ENCODE results near the gene NR4A1. TPM values are rescaled to one million over a fixed set of nuclear protein-coding genes. Genes with fewer than 3 reads are reported as not detected.

The NR4A1 gene
- total RNA-seq, 3 donors from 2014 or later (not counting 1 experiment from before 2014, with no cell fraction given): 72.5 to 177 (median 96.7) TPM

- H3K9me3 Mint-ChIP-seq: no peaks in the 10 kb centered on the region
- Histone ChIP-seq H3K4me3 (ENCODE audit: low read length) (no peak overlapping the region), H3K9me3 (ENCODE audit: control insufficient read depth, insufficient read depth, low read length) (no peaks in the 10 kb centered on the region), H3K36me3 (ENCODE audit: control insufficient read depth, insufficient read depth, low read length) (peaks cover 12% of the 10 kb centered on the region), H3K27me3 (ENCODE audit: control insufficient read depth, insufficient read depth, low read length) (no peaks in the 10 kb centered on the region), H3K4me1 (ENCODE audit: control insufficient read depth, insufficient read depth, low read length) (peaks cover 22% of the 10 kb centered on the region), H3K27ac (ENCODE audit: low read length) (no peak overlapping the region)
- peaks cover 11 to 20% of the 10 kb centered on the region in 2 donors for H3K27me3 Mint-ChIP-seq (ENCODE audit: low read depth in 2 of 2)
- intact Hi-C loops (cut with micrococcal nuclease): no loop called here
- 87% methylated on average over 4 of the region's 4 CpGs for WGBS (ENCODE audit: insufficient coverage)
- no peak overlapping the region for H3K4me3 Mint-ChIP-seq
- peaks cover 0 to 13% of the 10 kb centered on the region in 2 donors for H3K4me1 Mint-ChIP-seq
- DNase-seq (no peak), ATAC-seq (no peak)
- no peak overlapping the region for H3K27ac Mint-ChIP-seq
- peaks cover 6% of the 10 kb centered on the region for H3K36me3 Mint-ChIP-seq
- TF ChIP-seq, protein P1, sequence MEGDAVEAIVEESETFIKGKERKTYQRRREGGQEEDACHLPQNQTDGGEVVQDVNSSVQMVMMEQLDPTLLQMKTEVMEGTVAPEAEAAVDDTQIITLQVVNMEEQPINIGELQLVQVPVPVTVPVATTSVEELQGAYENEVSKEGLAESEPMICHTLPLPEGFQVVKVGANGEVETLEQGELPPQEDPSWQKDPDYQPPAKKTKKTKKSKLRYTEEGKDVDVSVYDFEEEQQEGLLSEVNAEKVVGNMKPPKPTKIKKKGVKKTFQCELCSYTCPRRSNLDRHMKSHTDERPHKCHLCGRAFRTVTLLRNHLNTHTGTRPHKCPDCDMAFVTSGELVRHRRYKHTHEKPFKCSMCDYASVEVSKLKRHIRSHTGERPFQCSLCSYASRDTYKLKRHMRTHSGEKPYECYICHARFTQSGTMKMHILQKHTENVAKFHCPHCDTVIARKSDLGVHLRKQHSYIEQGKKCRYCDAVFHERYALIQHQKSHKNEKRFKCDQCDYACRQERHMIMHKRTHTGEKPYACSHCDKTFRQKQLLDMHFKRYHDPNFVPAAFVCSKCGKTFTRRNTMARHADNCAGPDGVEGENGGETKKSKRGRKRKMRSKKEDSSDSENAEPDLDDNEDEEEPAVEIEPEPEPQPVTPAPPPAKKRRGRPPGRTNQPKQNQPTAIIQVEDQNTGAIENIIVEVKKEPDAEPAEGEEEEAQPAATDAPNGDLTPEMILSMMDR (IDR thresholded peaks at IDR 0.05): no peak
These were observed 31.4 kb downstream of the NR4A1 start for GRCh38 chr12:52082669-52082987.

DNA sequence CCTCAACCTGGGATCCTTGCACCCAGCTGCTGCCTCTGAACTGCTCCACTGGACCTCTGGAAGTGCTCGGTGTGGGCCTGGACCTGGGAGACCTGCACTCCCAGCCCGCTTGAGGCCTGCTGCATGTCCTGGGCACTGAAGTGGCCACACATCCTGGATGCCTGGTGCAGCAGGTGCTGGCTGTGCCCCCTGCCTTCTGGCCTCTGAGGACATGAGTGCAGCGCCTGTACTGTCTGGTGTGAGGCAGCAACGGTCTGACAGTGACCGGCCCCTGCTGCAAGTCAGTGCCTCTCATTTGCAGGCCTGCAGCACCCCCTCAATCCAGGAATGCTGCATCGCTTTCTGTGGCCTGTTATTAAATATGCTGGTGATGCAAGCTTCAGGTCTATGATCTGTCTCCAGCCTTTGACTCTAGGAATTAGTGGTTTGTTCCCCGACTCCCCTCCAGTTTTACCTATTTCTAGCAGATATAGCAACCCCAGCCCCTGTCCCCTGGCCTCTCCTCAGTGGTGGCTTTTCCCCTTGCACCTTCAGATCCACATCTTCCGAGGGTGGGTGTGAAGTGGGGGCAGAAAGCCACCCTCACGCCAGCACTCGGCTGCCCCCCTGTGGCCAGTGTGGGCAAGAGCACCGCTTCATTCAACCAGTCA is 31.9 kb downstream of the NR4A1 start:
- intact Hi-C loops (cut with micrococcal nuclease): loop anchor here (1.0 kb wide), 2 partner anchors 58 to 90 kb away; no protein-coding TSS in a partner anchor
- peak; percentile 76 to 97 (median 90) for ATAC-seq
- H3K27ac Mint-ChIP-seq: no peak overlapping the region
- H3K9me3 Mint-ChIP-seq: no peaks in the 10 kb centered on the region
- peaks cover 16 to 25% of the 10 kb centered on the region in 2 donors for H3K27me3 Mint-ChIP-seq (ENCODE audit: low read depth in 2 of 2)
- H3K36me3 Mint-ChIP-seq: peaks cover under 1% of the 10 kb centered on the region
- 45% methylated on average over 11 of the region's 11 CpGs for WGBS (ENCODE audit: insufficient coverage)
- no peak overlapping the region for H3K4me3 Mint-ChIP-seq
- Histone ChIP-seq H3K4me3 (ENCODE audit: low read length) (no peak overlapping the region), H3K27me3 (ENCODE audit: control insufficient read depth, insufficient read depth, low read length) (no peaks in the 10 kb centered on the region), H3K36me3 (ENCODE audit: control insufficient read depth, insufficient read depth, low read length) (peaks cover 7% of the 10 kb centered on the region), H3K9me3 (ENCODE audit: control insufficient read depth, insufficient read depth, low read length) (no peaks in the 10 kb centered on the region), H3K27ac (ENCODE audit: low read length) (no peak overlapping the region), H3K4me1 (ENCODE audit: control insufficient read depth, insufficient read depth, low read length) (peaks cover 22% of the 10 kb centered on the region)
- TF ChIP-seq, protein P1 (IDR thresholded peaks at IDR 0.05): peak; percentile 95
- H3K4me1 Mint-ChIP-seq: peaks cover 0 to 13% of the 10 kb centered on the region in 2 donors
- DNase-seq: peak; percentile 66 to 84

DNA sequence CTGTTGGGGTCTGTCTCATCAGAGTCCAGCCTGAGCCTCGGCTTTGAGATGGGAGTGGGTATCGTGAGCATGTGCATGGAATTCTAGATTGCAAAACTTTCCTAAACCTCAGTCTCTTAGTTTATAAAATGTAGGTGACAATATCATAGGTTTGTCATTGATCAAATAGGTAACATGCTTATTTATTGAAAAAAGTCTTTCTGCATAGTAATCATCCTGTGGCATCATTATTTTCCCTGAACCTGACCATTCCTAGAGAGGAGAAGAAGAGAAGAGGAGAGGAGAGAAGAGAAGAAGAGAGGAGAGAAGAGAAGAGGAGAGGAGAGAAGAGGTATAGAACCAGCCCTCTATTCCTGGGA is 32.4 kb downstream of the NR4A1 start:
- Histone ChIP-seq H3K4me3 (ENCODE audit: low read length) (no peak overlapping the region), H3K9me3 (ENCODE audit: control insufficient read depth, insufficient read depth, low read length) (no peaks in the 10 kb centered on the region), H3K27me3 (ENCODE audit: control insufficient read depth, insufficient read depth, low read length) (no peaks in the 10 kb centered on the region), H3K27ac (ENCODE audit: low read length) (no peak overlapping the region), H3K4me1 (ENCODE audit: control insufficient read depth, insufficient read depth, low read length) (peaks cover 22% of the 10 kb centered on the region), H3K36me3 (ENCODE audit: control insufficient read depth, insufficient read depth, low read length) (peaks cover 3% of the 10 kb centered on the region)
- Mint-ChIP-seq H3K36me3 (no peaks in the 10 kb centered on the region), H3K27me3 (ENCODE audit: low read depth in 2 of 2) (peaks cover 18 to 25% of the 10 kb centered on the region in 2 donors), H3K4me1 (peaks cover 0 to 13% of the 10 kb centered on the region in 2 donors), H3K4me3 (no peak overlapping the region), H3K27ac (no peak overlapping the region), H3K9me3 (no peaks in the 10 kb centered on the region)
- intact Hi-C loops (cut with micrococcal nuclease): loop anchor here (1.0 kb wide), 2 partner anchors 58 to 90 kb away; no protein-coding TSS in a partner anchor
- TF ChIP-seq, protein P1 (IDR thresholded peaks at IDR 0.05): no peak
- DNase-seq (no peak), ATAC-seq (no peak)
- no CpG with 5 or more reads among the region's 2 CpGs for WGBS (ENCODE audit: insufficient coverage)

Measured in natural killer cell (primary cell).